GM19023 (cell line): ENCODE data around the gene TACC3.
"Not testable (repeated sequence)": the region's sequence is repeated elsewhere in the genome, so short reads cannot be mapped to it uniquely, and the experiment has no call there.

Source experiments
- ATAC-seq: cut with Tn5 transposase; IDR thresholded peaks from one replicate; pipeline ENCODE4 v1.9.1; 2021; ENCODE audit warnings: mild to moderate bottlenecking, moderate library complexity; ENCODE audit not compliant: unreplicated experiment

TACC3 gene

GRCh38 chr4:1701671-1702070 is 19.6 kb upstream of the TACC3 start:
- ATAC-seq, result not testable (repeated sequence)

GRCh38 chr4:1703867-1704266 is 17.5 kb upstream of the TACC3 start:
- ATAC-seq, result no peak

- no peak for ATAC-seq
Observed at GRCh38 chr4:1705732-1706131, 15.6 kb upstream of the TACC3 start.

GRCh38 chr4:1706358-1706757 is 15.0 kb upstream of the TACC3 start:
- ATAC-seq, result no peak

GRCh38 chr4:1708581-1708980 is 12.7 kb upstream of the TACC3 start:
- ATAC-seq, result no peak

- no peak for ATAC-seq
Observed at GRCh38 chr4:1711055-1711570, 10.2 kb upstream of the TACC3 start.

- ATAC-seq, result peak; percentile 1
Observed at GRCh38 chr4:1711571-1712215, 9.6 kb upstream of the TACC3 start.

- peak; percentile 77 for ATAC-seq
Observed at GRCh38 chr4:1712216-1713002, 8.9 kb upstream of the TACC3 start, which contains the start of gene SLBP. Gene SLBP, minus strand, starts transcription at chr4:1712319. Its CDS starts 131 bp downstream, at chr4:1712188.

- peak; percentile 6 for ATAC-seq
Observed at GRCh38 chr4:1713003-1713851, 8.1 kb upstream of the TACC3 start.

- ATAC-seq, result no peak
Observed at GRCh38 chr4:1714303-1715001, 6.9 kb upstream of the TACC3 start.

- no peak for ATAC-seq
Observed at GRCh38 chr4:1715002-1715758, 6.1 kb upstream of the TACC3 start.

GRCh38 chr4:1716065-1716945 is 5.0 kb upstream of the TACC3 start:
- ATAC-seq, result no peak

GRCh38 chr4:1717129-1718094 is 3.9 kb upstream of the TACC3 start:
- no peak for ATAC-seq

- ATAC-seq, result no peak
Observed at GRCh38 chr4:1718095-1718850, 3.0 kb upstream of the TACC3 start.

GRCh38 chr4:1720163-1720983 is 948 bp upstream of the TACC3 start:
- peak; percentile 12 for ATAC-seq
